HG03342 (cell line): ENCODE results near the gene RAC3.
"Not testable (repeated sequence)": the region's sequence is repeated elsewhere in the genome, so short reads cannot be mapped to it uniquely, and the experiment has no call there.

ENCODE experiments used
- ATAC-seq: cut with Tn5 transposase; IDR thresholded peaks from one replicate; pipeline ENCODE4 v1.9.1; 2021; ENCODE audit warnings: mild to moderate bottlenecking, moderate library complexity; ENCODE audit not compliant: unreplicated experiment

Gene RAC3

GRCh38 chr17:82037889-82038195 is 6.4 kb downstream of the RAC3 start:
- ATAC-seq: no peak

DNA sequence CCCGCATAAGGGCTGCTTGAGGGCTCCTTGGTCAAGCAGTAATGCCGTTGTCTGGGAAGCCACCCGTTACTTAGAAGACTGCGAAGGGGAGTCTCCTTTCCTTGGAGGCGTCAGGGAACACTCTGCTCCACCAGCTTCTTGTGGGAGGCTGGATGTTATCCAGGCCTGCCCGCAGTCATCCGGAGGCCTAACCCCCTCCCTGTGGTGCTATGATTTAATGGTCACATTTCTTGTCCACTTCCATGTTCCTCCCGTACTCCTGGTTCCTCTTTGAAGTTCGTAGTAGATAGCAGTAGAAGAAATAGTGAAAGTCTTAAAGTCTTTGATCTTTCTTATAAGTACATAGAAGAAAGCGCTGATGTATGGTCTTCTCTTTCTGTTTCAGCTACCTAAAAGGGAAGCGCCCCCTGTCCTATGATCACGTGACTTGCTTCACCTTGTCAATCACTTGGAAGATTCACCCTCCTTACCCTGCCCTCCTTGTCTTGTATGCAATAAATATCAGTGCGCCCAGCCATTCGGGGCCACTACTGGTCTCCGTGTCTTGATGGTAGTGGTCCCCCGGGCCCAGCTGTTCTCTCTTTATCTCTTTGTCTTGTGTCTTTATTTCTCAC is 7.4 kb downstream of the RAC3 start:
- not testable (repeated sequence) for ATAC-seq

DNA sequence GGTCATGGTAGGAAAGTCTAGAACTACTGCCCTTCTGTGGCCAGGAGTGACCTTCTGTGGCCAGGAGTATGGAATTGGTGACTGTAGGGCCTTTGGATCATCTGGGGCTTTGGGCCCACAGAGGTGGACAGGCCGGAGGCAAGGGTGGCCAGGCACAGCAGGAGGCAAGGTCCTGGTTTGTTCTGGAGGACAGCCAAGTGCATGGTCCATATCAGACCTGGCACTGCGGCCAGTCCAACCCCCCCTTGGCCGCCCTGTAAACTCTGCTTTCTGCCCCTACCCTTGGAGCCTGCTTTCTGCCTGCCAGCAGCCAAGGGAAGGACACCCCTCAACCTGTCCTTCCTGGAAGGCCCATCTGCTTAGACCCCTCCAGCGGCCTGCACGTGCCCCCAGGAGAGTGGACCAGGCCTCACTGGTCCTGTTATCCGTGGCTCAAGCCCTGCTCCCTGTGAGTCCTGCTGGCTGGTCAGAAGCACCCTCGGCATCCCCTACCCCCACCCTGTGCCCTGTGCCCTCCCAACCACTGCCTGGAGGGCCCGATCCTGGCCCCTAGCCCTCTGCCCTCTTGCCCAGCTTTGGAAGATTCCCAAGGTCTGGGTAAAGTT is 8.3 kb downstream of the RAC3 start:
- ATAC-seq: no peak

GRCh38 chr17:82041144-82041814 is 9.8 kb downstream of the RAC3 start:
- ATAC-seq: no peak

DNA sequence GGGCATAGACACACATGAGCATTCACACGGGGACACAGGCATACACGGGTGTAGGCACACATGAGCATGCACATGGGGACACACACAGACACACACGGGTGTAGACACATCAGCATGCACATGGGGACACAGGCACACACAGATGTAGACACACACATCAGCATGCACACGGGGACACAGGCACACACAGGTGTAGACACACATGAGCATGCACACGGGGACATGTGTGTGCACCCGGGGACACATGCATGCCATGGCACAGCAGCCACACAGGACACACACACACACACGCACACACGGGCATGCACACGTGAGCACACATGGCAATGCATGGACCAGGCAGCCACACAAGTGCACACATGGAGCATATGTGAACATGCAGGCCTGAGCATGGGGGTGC is 11.2 kb downstream of the RAC3 start:
- no peak for ATAC-seq

- ATAC-seq: no peak
Observed at GRCh38 chr17:82043507-82043906, 12.0 kb downstream of the RAC3 start.

GRCh38 chr17:82045936-82046484 is 14.5 kb downstream of the RAC3 start:
- ATAC-seq: no peak

GRCh38 chr17:82046903-82047302 is 15.4 kb downstream of the RAC3 start:
- no peak for ATAC-seq

DNA sequence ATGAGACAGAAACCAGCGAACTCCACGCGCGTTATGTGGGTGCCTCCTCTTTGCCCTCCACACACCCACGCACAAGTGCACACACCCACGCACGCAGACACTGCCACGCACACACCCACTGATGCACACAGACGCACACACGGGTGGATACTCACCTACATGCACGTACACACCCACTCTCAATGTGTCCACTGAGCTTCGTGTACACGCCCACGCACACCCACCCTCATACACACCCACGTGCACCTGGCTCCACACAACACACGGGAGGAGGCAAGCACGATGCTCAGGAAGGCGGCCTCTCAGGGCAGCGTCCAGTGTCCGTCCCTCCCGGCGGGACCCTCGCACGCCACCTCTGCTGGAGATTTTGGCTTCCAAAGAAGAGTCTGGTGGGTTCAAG is 15.9 kb downstream of the RAC3 start:
- no peak for ATAC-seq

- ATAC-seq: no peak
Observed at GRCh38 chr17:82047914-82048570, 16.6 kb downstream of the RAC3 start.

DNA sequence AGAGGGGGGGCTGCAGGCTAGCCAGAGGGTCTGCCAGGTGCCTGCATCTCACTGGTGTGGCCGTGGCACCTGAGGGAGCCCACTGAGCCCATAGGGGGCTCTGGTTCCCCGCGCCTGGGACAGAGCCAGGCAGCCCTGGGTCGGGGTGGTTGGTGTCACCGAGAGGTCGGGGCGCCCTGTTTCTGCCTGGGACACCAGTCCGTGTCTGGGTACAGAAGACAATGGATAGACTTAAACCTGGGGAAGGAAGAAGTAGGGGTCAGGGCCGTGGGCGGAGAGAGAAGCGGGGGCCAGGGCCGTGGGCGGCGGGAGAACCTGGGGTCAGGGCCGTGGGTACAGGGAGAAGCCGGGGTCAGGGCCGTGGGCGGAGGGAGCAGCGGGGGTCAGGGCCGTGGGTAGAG is 17.1 kb downstream of the RAC3 start:
- no peak for ATAC-seq

DNA sequence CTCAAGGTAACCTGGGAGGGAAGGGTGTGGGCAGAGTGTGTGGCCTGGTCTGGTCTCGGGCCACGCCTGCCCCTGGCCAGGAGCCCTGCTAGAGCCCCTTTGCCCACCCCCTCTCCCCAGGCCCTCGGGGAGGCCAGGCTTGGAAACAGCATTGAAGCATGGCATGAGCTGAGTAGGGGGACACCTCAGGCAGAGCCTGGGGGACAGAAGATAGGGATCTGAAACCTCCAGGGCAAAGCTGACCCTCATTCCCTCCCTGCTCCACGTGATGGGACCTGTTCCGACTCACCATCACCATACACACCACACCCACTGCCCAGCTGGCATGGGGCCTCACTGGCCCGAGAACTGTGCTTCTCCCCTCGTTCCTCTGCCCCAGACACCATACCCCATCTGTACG is 17.6 kb downstream of the RAC3 start:
- ATAC-seq: no peak

- no peak for ATAC-seq
Observed at GRCh38 chr17:82049521-82049971, 18.1 kb downstream of the RAC3 start.

GRCh38 chr17:82050152-82050760 is 18.8 kb downstream of the RAC3 start:
- no peak for ATAC-seq

GRCh38 chr17:82050761-82051641 is 19.5 kb downstream of the RAC3 start:
- no peak for ATAC-seq

DNA sequence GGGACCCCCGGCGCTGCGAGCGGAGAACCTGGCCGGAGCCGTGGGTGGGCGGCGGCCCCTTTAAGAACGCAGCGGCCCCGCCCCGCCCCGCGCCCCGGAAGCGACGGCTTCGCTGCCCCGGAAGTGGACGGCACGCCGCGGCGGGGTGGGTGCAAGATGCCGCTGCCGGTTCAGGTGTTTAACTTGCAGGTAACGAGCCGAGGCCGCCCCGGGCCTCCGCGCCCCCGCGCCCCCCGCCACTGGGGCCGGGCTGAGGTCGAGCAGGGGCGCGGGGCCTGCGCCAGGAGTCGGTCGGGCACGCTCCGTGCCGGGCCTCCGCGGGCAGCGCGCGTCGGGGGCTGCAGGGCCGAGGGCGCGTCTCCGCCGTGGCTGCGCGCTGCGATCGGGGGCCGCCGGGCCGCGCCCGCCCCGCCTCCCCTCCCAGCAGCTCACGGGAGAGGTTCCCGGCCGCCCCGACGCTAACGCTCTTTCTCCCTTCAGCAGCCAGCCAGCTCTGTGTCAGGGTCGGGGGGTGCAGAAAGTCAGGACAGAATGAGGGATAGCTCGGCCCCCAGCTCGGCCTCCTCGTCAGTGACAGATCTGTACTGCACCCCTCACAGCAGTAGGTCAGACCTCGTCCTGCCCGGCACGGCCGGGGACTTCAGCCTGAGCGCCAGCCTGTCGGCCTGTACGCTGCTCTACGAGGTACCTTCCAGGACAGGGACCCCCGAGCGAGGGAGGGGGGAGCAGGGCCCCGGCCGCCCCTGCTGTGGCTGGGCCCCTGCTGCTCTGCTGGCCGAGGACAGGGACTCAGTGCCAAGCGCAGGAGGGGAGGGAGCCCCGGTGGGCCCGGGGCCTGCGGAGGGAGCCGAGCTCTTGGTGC is 20.5 kb downstream of the RAC3 start, which contains the start of the genes GPS1 and RFNG:
GPS1 (plus strand) TSS at position 123 of the 862 bp plus-strand sequence; CDS start at position 157, 34 bp downstream.
RFNG (minus strand) TSS at position 36 of the 862 bp plus-strand sequence. CDS start 45 bp downstream, outside the sequence.
- no peak for ATAC-seq

GRCh38 chr17:82052638-82053059 is 21.2 kb downstream of the RAC3 start:
- ATAC-seq: no peak

- ATAC-seq: no peak
Observed at GRCh38 chr17:82053130-82053529, 21.7 kb downstream of the RAC3 start.
